HG02884 (cell line): ENCODE measurements around the gene SERPINA7.
"Not testable (repeated sequence)": the region's sequence is repeated elsewhere in the genome, so short reads cannot be mapped to it uniquely, and the experiment has no call there.

ENCODE experiments used
- ATAC-seq: cut with Tn5 transposase; IDR thresholded peaks from one replicate; pipeline ENCODE4 v1.9.1; 2021; ENCODE audit warnings: mild to moderate bottlenecking, moderate library complexity; ENCODE audit not compliant: unreplicated experiment

The SERPINA7 gene

DNA sequence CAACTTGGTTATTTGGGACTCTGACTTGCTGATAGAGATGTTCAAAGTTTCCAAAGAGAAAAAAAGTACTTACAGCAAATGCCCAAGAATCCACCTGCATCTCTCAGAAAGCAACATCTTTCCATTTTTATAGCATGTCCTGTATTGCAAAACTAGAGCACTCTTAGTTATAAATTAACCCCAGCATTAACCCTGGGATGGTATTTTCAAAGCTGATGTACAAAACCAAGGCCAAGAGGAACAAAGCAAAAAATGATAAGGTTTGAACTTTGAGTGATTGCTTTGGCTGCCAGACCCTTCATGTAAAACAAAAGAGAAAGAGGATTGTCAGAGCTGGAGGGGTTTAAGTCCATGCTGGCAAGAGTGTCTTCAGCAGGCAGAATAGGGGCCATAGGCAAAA is at the start of gene SERPINA7:
SERPINA7 (minus strand) TSS at position 103 of the 400 bp plus-strand sequence. CDS start 1,669 bp downstream, outside the sequence.
- ATAC-seq: no peak

DNA sequence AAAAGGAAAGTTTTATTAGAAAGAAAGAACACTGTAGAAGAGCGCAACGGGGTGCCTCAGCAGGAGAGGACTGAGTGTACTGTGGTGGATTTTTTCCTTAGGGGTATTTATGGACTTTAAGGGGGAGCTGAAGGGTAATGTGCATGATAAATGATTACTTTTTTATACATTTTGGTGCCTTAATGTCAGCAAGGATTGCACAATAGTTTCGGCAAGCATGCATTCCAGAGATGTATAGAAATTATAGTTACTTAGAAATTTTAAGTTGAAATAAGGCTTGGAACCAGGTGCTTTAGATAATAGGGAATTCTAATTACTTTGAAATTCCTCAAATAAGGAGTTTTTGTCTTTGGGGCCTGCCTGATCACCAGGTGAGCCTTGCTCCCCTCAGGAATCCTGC is 30.5 kb upstream of the SERPINA7 start:
- ATAC-seq: no peak

GRCh38 chrX:106050054-106050453 is 11.5 kb upstream of the SERPINA7 start:
- no peak for ATAC-seq

DNA sequence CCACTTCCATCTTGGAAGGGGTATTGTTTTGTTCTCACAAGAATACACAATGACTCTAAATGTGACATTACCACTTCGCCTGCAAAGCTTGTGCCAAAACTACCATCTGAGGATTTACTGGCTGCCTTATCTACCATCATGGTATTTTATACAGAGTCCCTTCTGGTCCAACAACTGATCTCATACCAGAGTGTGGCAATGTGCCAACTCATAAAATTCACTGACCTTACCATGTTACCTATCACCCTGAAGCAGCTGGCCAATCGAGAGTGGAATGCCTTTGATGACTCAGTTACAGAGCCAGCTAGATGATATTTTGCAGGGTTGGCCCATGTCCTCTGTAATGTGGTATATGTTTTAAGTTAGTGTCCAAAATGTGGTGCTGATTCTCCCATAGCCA is 3.8 kb upstream of the SERPINA7 start:
- no peak for ATAC-seq

DNA sequence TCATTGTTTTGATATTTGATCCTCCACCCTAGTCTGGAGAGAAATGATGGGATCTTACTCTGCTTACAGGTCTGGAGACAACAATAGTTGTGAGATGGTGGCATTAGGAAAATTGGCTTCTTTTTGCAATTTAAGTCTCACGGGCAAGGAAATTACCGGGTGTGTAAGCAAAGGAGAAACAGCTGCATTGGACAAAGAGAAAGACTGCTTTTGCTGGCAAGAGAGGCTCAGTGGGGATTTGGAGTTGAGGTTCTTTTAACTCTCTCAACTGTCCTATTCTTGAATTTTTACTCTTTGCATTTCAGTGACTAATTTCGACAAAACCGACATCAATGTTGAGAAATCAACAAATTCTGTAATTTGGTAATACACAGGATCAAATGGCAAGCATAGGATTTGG is 2.3 kb upstream of the SERPINA7 start:
- no peak for ATAC-seq

- no peak for ATAC-seq
Measured at GRCh38 chrX:106039920-106040319, 1.4 kb upstream of the SERPINA7 start.

GRCh38 chrX:106037835-106038473 is 573 bp downstream of the SERPINA7 start:
- ATAC-seq: no peak

- ATAC-seq: no peak
Measured at GRCh38 chrX:106036716-106037115, 1.8 kb downstream of the SERPINA7 start.

DNA sequence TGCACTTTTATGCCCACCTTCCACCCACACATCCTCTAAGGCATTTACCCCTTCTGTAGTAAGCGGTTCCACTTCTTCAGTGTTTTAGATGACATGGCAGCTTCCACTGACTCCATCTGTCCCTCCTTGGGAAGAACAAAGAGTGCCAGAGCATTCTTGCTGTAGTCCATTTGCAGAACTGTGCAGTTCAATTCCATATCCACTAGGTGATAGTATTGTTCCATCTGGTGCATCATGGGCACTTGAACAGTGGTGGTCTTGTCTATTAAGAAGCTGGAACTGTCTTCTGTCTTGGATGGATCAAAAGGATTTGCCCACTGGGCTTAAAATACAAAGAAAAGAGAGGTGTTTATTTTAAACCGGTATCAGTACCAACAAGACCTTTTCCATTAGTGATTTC is 3.5 kb downstream of the SERPINA7 start:
- ATAC-seq: no peak

DNA sequence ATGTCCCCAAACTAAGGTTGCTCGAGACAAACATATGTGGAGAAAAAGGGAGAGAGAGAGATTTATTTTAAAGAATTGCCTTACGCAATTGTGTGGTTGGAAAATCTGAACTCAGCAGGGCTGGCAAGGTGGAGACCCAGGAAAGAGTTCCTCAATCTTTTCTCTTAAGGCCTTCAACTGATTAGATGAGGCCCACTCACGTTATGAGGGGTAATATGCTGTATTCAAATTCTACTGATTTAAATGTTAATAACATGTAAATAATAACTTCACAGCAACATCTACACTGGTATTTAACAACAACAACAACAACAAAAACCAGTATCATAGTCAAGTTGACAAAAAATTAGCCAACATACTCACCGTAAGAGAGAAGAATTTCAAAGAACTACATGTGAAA is 14.6 kb downstream of the SERPINA7 start:
- no peak for ATAC-seq

- ATAC-seq: no peak
Measured at GRCh38 chrX:106022238-106022637, 16.3 kb downstream of the SERPINA7 start.

- ATAC-seq: no peak
Measured at GRCh38 chrX:106014119-106014775, 24.3 kb downstream of the SERPINA7 start.

DNA sequence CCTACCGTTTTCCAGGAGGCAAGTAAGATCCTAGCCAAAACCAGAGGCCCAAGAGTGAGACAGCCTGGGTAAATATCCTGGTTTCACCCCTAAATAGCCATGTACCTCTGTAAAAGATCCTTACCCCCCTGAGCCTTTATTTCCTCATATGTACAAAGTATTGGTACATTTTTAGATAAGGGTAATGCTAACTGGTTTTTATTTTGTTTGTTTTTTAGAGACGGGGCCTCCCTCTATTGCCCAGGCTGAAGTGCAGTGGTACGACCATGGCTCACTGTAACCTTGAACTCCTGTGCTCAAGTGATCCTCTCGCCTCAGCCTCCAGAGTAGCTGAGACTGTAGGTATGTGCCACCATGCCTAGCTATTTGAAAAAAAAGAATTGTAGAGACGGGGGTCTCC is 29.4 kb downstream of the SERPINA7 start:
- no peak for ATAC-seq

- no peak for ATAC-seq
Measured at GRCh38 chrX:106007815-106008214, 30.7 kb downstream of the SERPINA7 start.

- ATAC-seq: no peak
Measured at GRCh38 chrX:106005684-106006083, 32.8 kb downstream of the SERPINA7 start.

DNA sequence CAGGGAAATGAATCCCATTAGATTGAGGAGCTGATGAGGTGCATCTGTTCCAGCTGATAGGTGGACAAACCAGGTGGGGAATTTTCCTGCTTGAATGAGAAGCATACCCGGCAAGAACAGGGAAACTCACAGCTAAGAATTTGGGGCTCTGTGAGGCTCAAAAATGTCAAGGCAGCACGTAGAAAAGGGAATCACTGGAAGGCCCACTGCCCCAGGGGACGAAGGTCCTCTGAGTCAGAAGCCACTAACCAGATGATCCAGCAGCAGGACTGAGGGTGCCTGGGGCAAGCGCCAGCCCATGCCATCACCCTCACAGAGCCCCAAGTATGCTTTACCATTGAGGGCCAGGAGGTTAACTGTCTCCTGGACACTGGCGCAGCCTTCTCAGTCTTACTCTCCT is 37.9 kb downstream of the SERPINA7 start:
- ATAC-seq: not testable (repeated sequence)

DNA sequence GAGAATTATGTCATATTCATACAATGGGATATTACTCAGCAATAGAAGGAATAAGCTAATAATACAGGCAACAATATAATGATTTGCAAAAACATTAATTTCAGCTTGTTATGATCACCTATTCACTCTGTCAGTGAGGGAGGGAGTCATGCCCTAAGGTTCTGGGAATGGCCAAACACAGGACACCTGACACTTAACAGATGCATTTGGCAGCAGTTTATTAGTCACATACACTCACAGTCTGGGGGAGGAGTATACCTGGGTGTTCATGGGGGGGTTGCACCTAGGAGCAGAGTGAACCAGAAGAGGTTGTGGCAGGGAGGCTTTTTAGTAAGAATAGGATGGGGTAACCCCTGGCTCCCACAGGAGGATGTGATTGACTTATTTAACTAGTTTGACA is 38.3 kb downstream of the SERPINA7 start:
- ATAC-seq: no peak

DNA sequence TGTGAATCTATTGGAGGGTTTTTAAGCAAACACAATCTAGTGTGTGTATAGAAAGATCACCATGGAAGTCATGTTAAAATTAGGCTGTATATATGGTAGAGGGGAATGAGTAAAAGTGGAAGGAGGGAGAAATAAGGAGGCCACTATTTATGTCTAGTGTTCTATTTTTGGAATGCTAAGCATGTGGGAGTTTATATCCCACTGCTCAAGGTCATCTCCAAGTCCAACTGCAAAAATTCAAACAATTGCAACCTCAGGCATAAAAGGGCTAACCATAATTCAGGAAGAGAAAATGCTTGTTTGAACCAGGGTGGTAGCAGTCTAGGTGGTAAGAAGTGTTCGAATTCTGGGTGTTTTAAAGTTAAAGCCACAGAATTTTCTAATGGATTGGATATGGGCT is 39.2 kb downstream of the SERPINA7 start:
- no peak for ATAC-seq

- not testable (repeated sequence) for ATAC-seq
Measured at GRCh38 chrX:105988487-105988886, 50.0 kb downstream of the SERPINA7 start.
